ENCODE results near the gene ASRGL1.

GRCh38 chr11:62427630-62428233, 90.5 kb downstream of the ASRGL1 start:
- TF ChIP-seq POLR2A (IDR thresholded peaks at IDR 0.05) (no peak), CTCF (IDR thresholded peaks at IDR 0.05) (no peak), POLR2AphosphoS5 (IDR thresholded peaks at IDR 0.05) (no peak)
